ENCODE data around the gene MSANTD1. TPM values are rescaled to one million over a fixed set of nuclear protein-coding genes. Genes with fewer than 3 reads are reported as not detected.
A peak's percentile ranks its signal among the peaks of the same experiment; 100 is the strongest.

The MSANTD1 gene
- total and polyA plus RNA-seq, 10 of the 15 experiments (the other 5 are each of a cell fraction or from before 2014, with no cell fraction given): 0.07 to 0.87 (median 0.22) TPM; not detected in 2

DNA sequence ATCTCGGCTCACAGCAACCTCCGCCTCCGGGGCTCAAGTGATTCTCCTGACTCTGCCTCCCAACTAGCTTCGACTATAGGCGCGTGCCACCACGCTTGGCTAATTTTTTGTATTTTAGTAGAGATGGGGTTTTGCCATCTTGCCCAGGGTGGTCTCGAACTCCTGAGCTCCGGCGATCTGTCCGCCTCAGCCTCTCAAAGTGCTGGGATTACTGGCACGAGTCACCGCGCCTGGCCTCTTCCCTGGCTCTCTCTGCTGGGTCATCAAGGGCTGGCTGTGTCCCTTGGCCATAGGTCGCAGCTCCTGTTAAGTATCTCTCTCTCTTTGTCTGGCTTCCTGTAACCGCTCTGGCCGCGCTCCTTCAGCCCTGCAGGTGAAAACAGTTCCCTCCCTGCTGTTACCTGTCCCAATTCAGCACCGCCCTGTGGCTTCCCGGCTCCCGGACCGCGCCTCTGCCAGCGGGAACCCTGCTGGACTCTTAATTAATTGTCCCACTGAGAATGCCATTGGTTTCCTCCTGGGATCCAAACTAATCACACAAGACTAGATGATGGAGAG lies 42.5 kb downstream of the MSANTD1 start:
- peak overlapping the region; percentile 85 for H3K4me3 ChIP-seq
- ChIA-PET POLR2A (interaction anchor here (0.7 kb wide), 1 partner anchor 181 kb away, joined by 5 read pairs; no protein-coding TSS in a partner anchor), RAD21 (ENCODE audit: unreplicated experiment) (no interaction called here), SMC1A (ENCODE audit: uncharacterized antibody, unreplicated experiment) (interaction anchor here (0.6 to 1.9 kb wide), 2 partner anchors 11 to 665 kb away, joined by 3 to 4 read pairs; no protein-coding TSS in a partner anchor), CTCF (no interaction called here)
- H3K9me3 ChIP-seq (replicated peaks; ENCODE audit: control insufficient read depth, insufficient read depth, low read length): no peaks in the 10 kb centered on the region; the same call in 2 of the 3 replicates
- H3K79me2 ChIP-seq (ENCODE audit: control insufficient read depth, insufficient read depth, low read length): no peaks in the 10 kb centered on the region
- peaks cover 16% of the 10 kb centered on the region for H3K4me1 ChIP-seq (ENCODE audit: control insufficient read depth, insufficient read depth, low read length)
- no peak for TF ChIP-seq ZNF622 (IDR thresholded peaks at IDR 0.05)
- TF ChIP-seq NR2C1 (IDR thresholded peaks at IDR 0.05): no peak
- TF ChIP-seq SIX5 (IDR thresholded peaks at IDR 0.05; ENCODE audit: low read depth, low read length, severe bottlenecking): no peak
- no peak for TF ChIP-seq ZNF207 (IDR thresholded peaks at IDR 0.05; ENCODE audit: borderline replicate concordance)
- no peak overlapping the region for H3K9ac ChIP-seq (ENCODE audit: control insufficient read depth, insufficient read depth, low read length)
- DNase-seq (ENCODE audit: low read depth, low spot score): no peak
- BruUV-seq (replicated peaks): no TSS peak
- H2AFZ ChIP-seq (ENCODE audit: control insufficient read depth, low read depth, low read length): peak overlapping the region; percentile 66; the same call in 1 of the 2 replicates
- H3K27ac ChIP-seq (ENCODE audit: control insufficient read depth, insufficient read depth): no peak overlapping the region
- WGBS (ENCODE audit: insufficient coverage, insufficient replicate concordance, low lambda C conversion rate, missing lambda C conversion rate): 77% methylated on average over 24 of the region's 24 CpGs
- intact Hi-C loops (cut with micrococcal nuclease; ENCODE audit: unreplicated experiment): no loop called here
- in situ Hi-C loops (cut with MboI): no loop called here
- peaks cover 2 to 7% of the 10 kb centered on the region in 2 experiments; a peak in 2 of 4 replicates for H3K27me3 ChIP-seq (replicated peaks in 1 of 2; ENCODE audit: control insufficient read depth in 2 of 2, insufficient read depth in 2 of 2, low read length in 1 of 2)
- no peak for ATAC-seq
- no peaks in the 10 kb centered on the region for H4K20me1 ChIP-seq (ENCODE audit: control insufficient read depth, insufficient read depth)
- no peaks in the 10 kb centered on the region for H3K36me3 ChIP-seq (ENCODE audit: control insufficient read depth in 2 of 2, insufficient read depth in 2 of 2, low read length in 1 of 2)
- peak overlapping the region; percentile 100 for H3K4me2 ChIP-seq (ENCODE audit: control insufficient read depth, insufficient read depth)
- no peak for FAIRE-seq

DNA sequence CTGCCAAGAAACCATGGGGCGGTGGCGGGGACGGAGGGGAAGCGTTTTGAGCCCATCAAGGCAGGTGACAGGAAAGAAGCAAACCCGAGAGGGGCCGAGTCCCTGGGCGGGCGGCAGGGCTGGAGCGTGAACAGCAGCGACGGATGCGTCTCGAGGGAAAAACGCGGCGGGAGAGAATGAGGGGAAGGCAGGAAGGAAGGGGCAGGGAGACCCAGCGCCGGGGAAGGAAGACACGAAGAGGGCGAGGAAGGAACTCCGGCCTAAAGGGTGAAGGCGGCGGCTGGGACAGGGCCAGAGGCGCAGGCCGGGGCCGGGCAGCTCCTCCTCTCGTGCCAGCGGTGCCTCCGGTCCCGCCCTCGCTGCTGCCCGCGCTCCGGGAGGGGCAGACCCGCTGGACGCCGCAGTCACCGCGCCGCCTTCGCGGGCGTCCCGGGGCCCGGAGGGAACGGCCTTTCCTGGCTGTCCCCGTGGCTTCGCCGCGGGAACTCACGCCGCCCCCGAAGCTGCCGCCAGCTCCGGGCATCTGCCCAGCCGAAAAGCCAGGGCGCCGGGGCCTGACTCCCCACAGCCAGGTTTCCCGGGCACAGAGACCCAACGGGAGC lies 43.1 kb downstream of the MSANTD1 start:
- Histone ChIP-seq H3K27ac (ENCODE audit: control insufficient read depth, insufficient read depth) (no peak overlapping the region), H3K27me3 (replicated peaks in 1 of 2; ENCODE audit: control insufficient read depth in 2 of 2, insufficient read depth in 2 of 2, low read length in 1 of 2) (peaks cover 2 to 7% of the 10 kb centered on the region in 2 experiments; a peak in 2 of 4 replicates), H3K4me3 (peak overlapping the region; percentile 85), H4K20me1 (ENCODE audit: control insufficient read depth, insufficient read depth) (no peaks in the 10 kb centered on the region), H3K9ac (ENCODE audit: control insufficient read depth, insufficient read depth, low read length) (peak overlapping the region; percentile 39; the same call in 1 of the 2 replicates), H3K4me1 (ENCODE audit: control insufficient read depth, insufficient read depth, low read length) (peaks cover 11% of the 10 kb centered on the region; the same call in 1 of the 2 replicates), H3K79me2 (ENCODE audit: control insufficient read depth, insufficient read depth, low read length) (no peaks in the 10 kb centered on the region), H3K9me3 (replicated peaks; ENCODE audit: control insufficient read depth, insufficient read depth, low read length) (no peaks in the 10 kb centered on the region; the same call in 2 of the 3 replicates), H2AFZ (ENCODE audit: control insufficient read depth, low read depth, low read length) (peak overlapping the region; percentile 66), H3K4me2 (ENCODE audit: control insufficient read depth, insufficient read depth) (peak overlapping the region; percentile 100), H3K36me3 (ENCODE audit: control insufficient read depth in 2 of 2, insufficient read depth in 2 of 2, low read length in 1 of 2) (no peaks in the 10 kb centered on the region)
- DNase-seq (ENCODE audit: low read depth, low spot score) (no peak), ATAC-seq (peak; percentile 68), FAIRE-seq (no peak)
- CTCF ChIA-PET: interaction anchor here (0.6 kb wide), 1 partner anchor 9 kb away, joined by 3 read pairs; no protein-coding TSS in a partner anchor
- BruUV-seq (replicated peaks): no TSS peak
- intact Hi-C loops (cut with micrococcal nuclease; ENCODE audit: unreplicated experiment) (no loop called here), in situ Hi-C loops (cut with MboI) (no loop called here)
- TF ChIP-seq SUZ12 (IDR thresholded peaks at IDR 0.05; ENCODE audit: unreplicated experiment): peak; percentile 49
- TF ChIP-seq, protein P1, sequence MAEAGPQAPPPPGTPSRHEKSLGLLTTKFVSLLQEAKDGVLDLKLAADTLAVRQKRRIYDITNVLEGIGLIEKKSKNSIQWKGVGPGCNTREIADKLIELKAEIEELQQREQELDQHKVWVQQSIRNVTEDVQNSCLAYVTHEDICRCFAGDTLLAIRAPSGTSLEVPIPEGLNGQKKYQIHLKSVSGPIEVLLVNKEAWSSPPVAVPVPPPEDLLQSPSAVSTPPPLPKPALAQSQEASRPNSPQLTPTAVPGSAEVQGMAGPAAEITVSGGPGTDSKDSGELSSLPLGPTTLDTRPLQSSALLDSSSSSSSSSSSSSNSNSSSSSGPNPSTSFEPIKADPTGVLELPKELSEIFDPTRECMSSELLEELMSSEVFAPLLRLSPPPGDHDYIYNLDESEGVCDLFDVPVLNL (IDR thresholded peaks at IDR 0.05; ENCODE audit: low read depth, low read length): no peak
- no peak for TF ChIP-seq CEBPB (IDR thresholded peaks at IDR 0.05; ENCODE audit: borderline replicate concordance in 1 of 2, low read depth in 2 of 2, low read length in 2 of 2)
- peak in 1 of 2 experiments; percentile 63; a peak in 1 of 4 replicates for TF ChIP-seq BHLHE40 (IDR thresholded peaks at IDR 0.05; ENCODE audit: borderline replicate concordance in 1 of 2, low read depth in 2 of 2, low read length in 1 of 2)
- TF ChIP-seq NR2C2 (IDR thresholded peaks at IDR 0.05; ENCODE audit: borderline replicate concordance, control insufficient read depth, insufficient read length, low read depth): no peak
- 0 out of 2 replicates have a peak, but pooled peaks have one; percentile 56 for TF ChIP-seq RB1 (IDR thresholded peaks at IDR 0.05; ENCODE audit: borderline replicate concordance)
- 0 out of 2 replicates have a peak, but pooled peaks have one; percentile 14 for TF ChIP-seq NR2F1 (conservative IDR thresholded peaks at IDR 0.05)
- 0 out of 2 replicates have a peak, but pooled peaks have one; percentile 68 for TF ChIP-seq LARP7 (IDR thresholded peaks at IDR 0.05)
- 2% methylated on average over 33 of the region's 60 CpGs for WGBS (ENCODE audit: insufficient coverage, insufficient replicate concordance, low lambda C conversion rate, missing lambda C conversion rate)
- SMC1A ChIA-PET (ENCODE audit: uncharacterized antibody, unreplicated experiment): interaction anchor here (0.6 to 1.9 kb wide), 2 partner anchors 10 to 665 kb away, joined by 3 to 4 read pairs; no protein-coding TSS in a partner anchor
- POLR2A ChIA-PET: interaction anchor here (0.6 kb wide), 1 partner anchor 1354 kb away, joined by 7 read pairs; no protein-coding TSS in a partner anchor
- RAD21 ChIA-PET (ENCODE audit: unreplicated experiment): no interaction called here
